GM21619 (cell line): Measurements from ENCODE around the gene KCNIP1.

Experiments used
- ATAC-seq: cut with Tn5 transposase; IDR thresholded peaks from one replicate; pipeline ENCODE4 v1.9.1; 2021; ENCODE audit not compliant: unreplicated experiment

The KCNIP1 gene

GRCh38 chr5:170503990-170504596, at the start of gene KCNIP1:
TSS of gene KCNIP1 (plus strand) at chr5:170504020.
- no peak for ATAC-seq

GRCh38 chr5:170463426-170463825, 40.4 kb upstream of the KCNIP1 start:
- no peak for ATAC-seq

GRCh38 chr5:170464280-170465127, 39.3 kb upstream of the KCNIP1 start:
- ATAC-seq: no peak

GRCh38 chr5:170466553-170466952, 37.3 kb upstream of the KCNIP1 start:
- ATAC-seq: no peak

GRCh38 chr5:170466988-170467707, 36.7 kb upstream of the KCNIP1 start:
- ATAC-seq: peak; percentile 62

GRCh38 chr5:170468633-170469285, 35.1 kb upstream of the KCNIP1 start:
- ATAC-seq: no peak

- no peak for ATAC-seq
Measured at GRCh38 chr5:170469414-170469813, 34.4 kb upstream of the KCNIP1 start.

- no peak for ATAC-seq
Measured at GRCh38 chr5:170470275-170470674, 33.5 kb upstream of the KCNIP1 start.

GRCh38 chr5:170470808-170471404, 32.9 kb upstream of the KCNIP1 start:
- no peak for ATAC-seq

GRCh38 chr5:170471551-170472178, 32.2 kb upstream of the KCNIP1 start:
- ATAC-seq: no peak

- no peak for ATAC-seq
Measured at GRCh38 chr5:170473642-170474041, 30.2 kb upstream of the KCNIP1 start.

GRCh38 chr5:170474489-170475274, 29.1 kb upstream of the KCNIP1 start:
- no peak for ATAC-seq

GRCh38 chr5:170475294-170476000, 28.4 kb upstream of the KCNIP1 start:
- ATAC-seq: no peak

GRCh38 chr5:170476704-170477103, 27.1 kb upstream of the KCNIP1 start:
- no peak for ATAC-seq

- ATAC-seq: no peak
Measured at GRCh38 chr5:170477906-170478305, 25.9 kb upstream of the KCNIP1 start.

- ATAC-seq: no peak
Measured at GRCh38 chr5:170478306-170478705, 25.5 kb upstream of the KCNIP1 start.

GRCh38 chr5:170479484-170479883, 24.3 kb upstream of the KCNIP1 start:
- no peak for ATAC-seq

- ATAC-seq: no peak
Measured at GRCh38 chr5:170480260-170480659, 23.6 kb upstream of the KCNIP1 start.

- ATAC-seq: no peak
Measured at GRCh38 chr5:170481849-170482248, 22.0 kb upstream of the KCNIP1 start.
